Peyer's patch (tissue), 4 donors: ENCODE data around the gene SYNE1.

ENCODE experiments used
- POLR2A ChIP-seq, 2 donors: fragments of 450-650 bp; IDR thresholded peaks; one replicate each; pipeline ENCODE4 v1.5.1; 2017; ENCODE audit warnings: antibody characterized with exemption in 2 of 2, mild to moderate bottlenecking in 2 of 2, moderate library complexity in 2 of 2
- TF ChIP-seq, protein P1 (sequence below), 6 experiments: fragments of 450-650 bp in 4 of 6; fragments of 200-600 bp in 2 of 6; sonication (generic) in 1 of 6; IDR thresholded peaks; one replicate each; pipeline ENCODE4 v1.5.1; 2017 to 2019; ENCODE audit warnings: antibody characterized with exemption in 6 of 6, mild to moderate bottlenecking in 3 of 6, moderate library complexity in 1 of 6

DNA sequence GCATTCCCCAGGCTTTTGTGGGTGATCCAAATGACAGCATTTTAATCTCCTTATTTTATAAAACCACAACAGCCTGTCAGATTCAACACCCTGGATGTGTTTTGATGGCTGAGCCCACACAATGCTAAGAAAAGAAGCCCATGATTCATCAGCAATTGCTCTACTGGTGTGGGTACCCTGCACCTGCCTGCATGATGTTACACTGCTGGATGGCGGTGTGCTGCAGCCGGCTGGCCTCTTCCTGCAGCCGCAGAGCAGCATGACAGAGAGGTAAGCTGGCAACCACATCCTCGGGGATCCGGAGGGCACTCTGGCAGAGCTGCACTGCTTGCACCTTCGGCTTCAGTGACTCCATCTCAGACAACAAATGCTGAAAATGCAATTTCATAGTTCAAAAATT is 327.5 kb downstream of the SYNE1 start:
- TF ChIP-seq, protein P1, sequence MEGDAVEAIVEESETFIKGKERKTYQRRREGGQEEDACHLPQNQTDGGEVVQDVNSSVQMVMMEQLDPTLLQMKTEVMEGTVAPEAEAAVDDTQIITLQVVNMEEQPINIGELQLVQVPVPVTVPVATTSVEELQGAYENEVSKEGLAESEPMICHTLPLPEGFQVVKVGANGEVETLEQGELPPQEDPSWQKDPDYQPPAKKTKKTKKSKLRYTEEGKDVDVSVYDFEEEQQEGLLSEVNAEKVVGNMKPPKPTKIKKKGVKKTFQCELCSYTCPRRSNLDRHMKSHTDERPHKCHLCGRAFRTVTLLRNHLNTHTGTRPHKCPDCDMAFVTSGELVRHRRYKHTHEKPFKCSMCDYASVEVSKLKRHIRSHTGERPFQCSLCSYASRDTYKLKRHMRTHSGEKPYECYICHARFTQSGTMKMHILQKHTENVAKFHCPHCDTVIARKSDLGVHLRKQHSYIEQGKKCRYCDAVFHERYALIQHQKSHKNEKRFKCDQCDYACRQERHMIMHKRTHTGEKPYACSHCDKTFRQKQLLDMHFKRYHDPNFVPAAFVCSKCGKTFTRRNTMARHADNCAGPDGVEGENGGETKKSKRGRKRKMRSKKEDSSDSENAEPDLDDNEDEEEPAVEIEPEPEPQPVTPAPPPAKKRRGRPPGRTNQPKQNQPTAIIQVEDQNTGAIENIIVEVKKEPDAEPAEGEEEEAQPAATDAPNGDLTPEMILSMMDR (IDR thresholded peaks at IDR 0.05): no peak
- TF ChIP-seq POLR2A (IDR thresholded peaks at IDR 0.05): no peak
